ENCODE results near the gene PRDM7. TPM values are rescaled to one million over a fixed set of nuclear protein-coding genes. Genes with fewer than 3 reads are reported as not detected.
"Not testable (repeated sequence)": the region's sequence is repeated elsewhere in the genome, so short reads cannot be mapped to it uniquely, and the experiment has no call there.

PRDM7 gene
- polyA plus RNA-seq, 2 donors, result not detected

- no peak overlapping the region for H3K4me3 ChIP-seq (ENCODE audit: low read depth in 1 of 2, low read length in 2 of 2)
- 85% methylated on average over 22 of the region's 22 CpGs for WGBS, 2 donors
- H3K9me3 ChIP-seq (ENCODE audit: control insufficient read depth in 2 of 2, insufficient read depth in 1 of 2, low read depth in 1 of 2, low read length in 1 of 2), result no peaks in the 10 kb centered on the region
- peaks cover 0 to 4% of the 10 kb centered on the region in 2 donors for H3K36me3 ChIP-seq (ENCODE audit: control insufficient read depth in 2 of 2, insufficient read depth in 2 of 2, low read length in 1 of 2)
- H3K4me1 ChIP-seq (ENCODE audit: control insufficient read depth in 2 of 2, insufficient read depth in 2 of 2, low read length in 1 of 2), result peaks cover 0 to 4% of the 10 kb centered on the region in 2 donors
- H3K27me3 ChIP-seq (ENCODE audit: control insufficient read depth in 1 of 2, insufficient read depth in 2 of 2, low read length in 2 of 2), result no peaks in the 10 kb centered on the region
- no peak overlapping the region for H3K27ac ChIP-seq (ENCODE audit: low read depth in 2 of 2, low read length in 1 of 2)
Observed at GRCh38 chr16:90010676-90011507, 66.2 kb downstream of the PRDM7 start.

- H3K27ac ChIP-seq (ENCODE audit: low read depth in 2 of 2, low read length in 1 of 2), result no peak overlapping the region
- peaks cover 0 to 6% of the 10 kb centered on the region in 2 donors for H3K36me3 ChIP-seq (ENCODE audit: control insufficient read depth in 2 of 2, insufficient read depth in 2 of 2, low read length in 1 of 2)
- H3K27me3 ChIP-seq (ENCODE audit: control insufficient read depth in 1 of 2, insufficient read depth in 2 of 2, low read length in 2 of 2), result no peaks in the 10 kb centered on the region
- H3K4me1 ChIP-seq (ENCODE audit: control insufficient read depth in 2 of 2, insufficient read depth in 2 of 2, low read length in 1 of 2), result peaks cover 0 to 6% of the 10 kb centered on the region in 2 donors
- H3K9me3 ChIP-seq (ENCODE audit: control insufficient read depth in 2 of 2, insufficient read depth in 1 of 2, low read depth in 1 of 2, low read length in 1 of 2), result no peaks in the 10 kb centered on the region
- 87% methylated on average over 22 of the region's 22 CpGs for WGBS, 2 donors
- no peak overlapping the region for H3K4me3 ChIP-seq (ENCODE audit: low read depth in 1 of 2, low read length in 2 of 2)
Observed at GRCh38 chr16:90009172-90009899, 67.8 kb downstream of the PRDM7 start.

GRCh38 chr16:90008708-90009145 lies 68.4 kb downstream of the PRDM7 start:
- 64 to 68% methylated on average over 13 of the region's 13 CpGs for WGBS, 2 donors
- H3K36me3 ChIP-seq (ENCODE audit: control insufficient read depth in 2 of 2, insufficient read depth in 2 of 2, low read length in 1 of 2), result peaks cover 0 to 6% of the 10 kb centered on the region in 2 donors

GRCh38 chr16:90007635-90008234 lies 69.4 kb downstream of the PRDM7 start:
- WGBS, 2 donors, result 75 to 76% methylated on average over 13 of the region's 13 CpGs
- not testable (repeated sequence) for H3K36me3 ChIP-seq (ENCODE audit: control insufficient read depth in 2 of 2, insufficient read depth in 2 of 2, low read length in 1 of 2); H3K27ac ChIP-seq (ENCODE audit: low read depth in 2 of 2, low read length in 1 of 2); H3K27me3 ChIP-seq (ENCODE audit: control insufficient read depth in 1 of 2, insufficient read depth in 2 of 2, low read length in 2 of 2); H3K4me1 ChIP-seq (ENCODE audit: control insufficient read depth in 2 of 2, insufficient read depth in 2 of 2, low read length in 1 of 2); H3K4me3 ChIP-seq (ENCODE audit: low read depth in 1 of 2, low read length in 2 of 2); H3K9me3 ChIP-seq (ENCODE audit: control insufficient read depth in 2 of 2, insufficient read depth in 1 of 2, low read depth in 1 of 2, low read length in 1 of 2)

More at GRCh38 chr16:90008708-90009145, 68.4 kb downstream of the PRDM7 start:
- H3K27me3 ChIP-seq (ENCODE audit: control insufficient read depth in 1 of 2, insufficient read depth in 2 of 2, low read length in 2 of 2), result no peaks in the 10 kb centered on the region
- peaks cover 0 to 6% of the 10 kb centered on the region in 2 donors for H3K4me1 ChIP-seq (ENCODE audit: control insufficient read depth in 2 of 2, insufficient read depth in 2 of 2, low read length in 1 of 2)
- H3K9me3 ChIP-seq (ENCODE audit: control insufficient read depth in 2 of 2, insufficient read depth in 1 of 2, low read depth in 1 of 2, low read length in 1 of 2), result no peaks in the 10 kb centered on the region
- H3K27ac ChIP-seq (ENCODE audit: low read depth in 2 of 2, low read length in 1 of 2), result no peak overlapping the region
- no peak overlapping the region for H3K4me3 ChIP-seq (ENCODE audit: low read depth in 1 of 2, low read length in 2 of 2)

GRCh38 chr16:90007015-90007414 lies 70.1 kb downstream of the PRDM7 start:
- H3K4me1 ChIP-seq (ENCODE audit: control insufficient read depth in 2 of 2, insufficient read depth in 2 of 2, low read length in 1 of 2), result peaks cover 0 to 6% of the 10 kb centered on the region in 2 donors
- no peaks in the 10 kb centered on the region for H3K9me3 ChIP-seq (ENCODE audit: control insufficient read depth in 2 of 2, insufficient read depth in 1 of 2, low read depth in 1 of 2, low read length in 1 of 2)
- H3K27me3 ChIP-seq (ENCODE audit: control insufficient read depth in 1 of 2, insufficient read depth in 2 of 2, low read length in 2 of 2), result no peaks in the 10 kb centered on the region
- H3K4me3 ChIP-seq (ENCODE audit: low read depth in 1 of 2, low read length in 2 of 2), result no peak overlapping the region
- 85 to 88% methylated on average over 7 of the region's 7 CpGs for WGBS, 2 donors
- H3K27ac ChIP-seq (ENCODE audit: low read depth in 2 of 2, low read length in 1 of 2), result no peak overlapping the region
- peaks cover 0 to 6% of the 10 kb centered on the region in 2 donors for H3K36me3 ChIP-seq (ENCODE audit: control insufficient read depth in 2 of 2, insufficient read depth in 2 of 2, low read length in 1 of 2)

Other genes starting within 250 kb of the PRDM7 start
- 1 to 10 TPM; 3.6 to 6.4 TPM for gene SPIRE2, start 248.9 kb downstream of the PRDM7 start, polyA plus RNA-seq
- gene TCF25, start 203.7 kb downstream of the PRDM7 start, polyA plus RNA-seq, result 10 to 100 TPM; 76.3 to 83.2 TPM
- gene MC1R, start 158.5 kb downstream of the PRDM7 start, polyA plus RNA-seq, result 1 to 10 TPM; 1.3 to 3.3 TPM
- 1 to 10 TPM in 1 of 2 donors, under 1 TPM in 1; 0.16 to 1.5 TPM for gene TUBB3, start 154.0 kb downstream of the PRDM7 start, polyA plus RNA-seq
- gene DEF8, start 128.6 kb downstream of the PRDM7 start, polyA plus RNA-seq, result 10 to 100 TPM; 47.0 to 47.2 TPM
- 10 to 100 TPM; 17.9 TPM for gene DBNDD1, start 57.9 kb downstream of the PRDM7 start, polyA plus RNA-seq

Measured in esophagus (tissue), 2 donors.